HG02610 (cell line): ENCODE results near the gene REM2.

Experiments used
- ATAC-seq: cut with Tn5 transposase; IDR thresholded peaks from one replicate; pipeline ENCODE4 v1.9.1; 2021; ENCODE audit warnings: mild to moderate bottlenecking, moderate library complexity; ENCODE audit not compliant: unreplicated experiment

Gene REM2

GRCh38 chr14:22872833-22873520 is 10.0 kb upstream of the REM2 start:
- ATAC-seq: no peak

- no peak for ATAC-seq
Observed at GRCh38 chr14:22875003-22875747, 7.8 kb upstream of the REM2 start.

- no peak for ATAC-seq
Observed at GRCh38 chr14:22875748-22876319, 7.2 kb upstream of the REM2 start.

- ATAC-seq: no peak
Observed at GRCh38 chr14:22877000-22877501, 6.0 kb upstream of the REM2 start.

- ATAC-seq: no peak
Observed at GRCh38 chr14:22878271-22879246, 4.5 kb upstream of the REM2 start.

- ATAC-seq: no peak
Observed at GRCh38 chr14:22882064-22882463, 958 bp upstream of the REM2 start.

- no peak for ATAC-seq
Observed at GRCh38 chr14:22882529-22883172, 371 bp upstream of the REM2 start.

- no peak for ATAC-seq
Observed at GRCh38 chr14:22884076-22884737, 1.2 kb downstream of the REM2 start.

- ATAC-seq: no peak
Observed at GRCh38 chr14:22884738-22885523, 1.9 kb downstream of the REM2 start.

- no peak for ATAC-seq
Observed at GRCh38 chr14:22885975-22886374, 3.0 kb downstream of the REM2 start.

GRCh38 chr14:22886500-22887259 is 3.7 kb downstream of the REM2 start:
- peak; percentile 39 for ATAC-seq

GRCh38 chr14:22887260-22887989 is 4.4 kb downstream of the REM2 start:
- peak; percentile 8 for ATAC-seq

GRCh38 chr14:22887990-22888378 is 5.0 kb downstream of the REM2 start:
- peak; percentile 42 for ATAC-seq

- peak; percentile 26 for ATAC-seq
Observed at GRCh38 chr14:22888662-22889061, 5.6 kb downstream of the REM2 start.

- no peak for ATAC-seq
Observed at GRCh38 chr14:22890416-22890815, 7.4 kb downstream of the REM2 start.

GRCh38 chr14:22892488-22892887 is 9.5 kb downstream of the REM2 start:
- ATAC-seq: no peak

GRCh38 chr14:22893706-22894105 is 10.7 kb downstream of the REM2 start:
- ATAC-seq: no peak

GRCh38 chr14:22895402-22895801 is 12.4 kb downstream of the REM2 start:
- no peak for ATAC-seq
